NOMO-1 (cell line): ENCODE results near the gene UBAP1.
"Not testable (repeated sequence)": the region's sequence is repeated elsewhere in the genome, so short reads cannot be mapped to it uniquely, and the experiment has no call there.

Experiments
- DNase-seq, 2 experiments: peaks; one replicate each; lab custom pipeline; 2025; ENCODE audit not compliant: unreplicated experiment in 2 of 2; lab: John Stamatoyannopoulos, UW

UBAP1 gene

DNA sequence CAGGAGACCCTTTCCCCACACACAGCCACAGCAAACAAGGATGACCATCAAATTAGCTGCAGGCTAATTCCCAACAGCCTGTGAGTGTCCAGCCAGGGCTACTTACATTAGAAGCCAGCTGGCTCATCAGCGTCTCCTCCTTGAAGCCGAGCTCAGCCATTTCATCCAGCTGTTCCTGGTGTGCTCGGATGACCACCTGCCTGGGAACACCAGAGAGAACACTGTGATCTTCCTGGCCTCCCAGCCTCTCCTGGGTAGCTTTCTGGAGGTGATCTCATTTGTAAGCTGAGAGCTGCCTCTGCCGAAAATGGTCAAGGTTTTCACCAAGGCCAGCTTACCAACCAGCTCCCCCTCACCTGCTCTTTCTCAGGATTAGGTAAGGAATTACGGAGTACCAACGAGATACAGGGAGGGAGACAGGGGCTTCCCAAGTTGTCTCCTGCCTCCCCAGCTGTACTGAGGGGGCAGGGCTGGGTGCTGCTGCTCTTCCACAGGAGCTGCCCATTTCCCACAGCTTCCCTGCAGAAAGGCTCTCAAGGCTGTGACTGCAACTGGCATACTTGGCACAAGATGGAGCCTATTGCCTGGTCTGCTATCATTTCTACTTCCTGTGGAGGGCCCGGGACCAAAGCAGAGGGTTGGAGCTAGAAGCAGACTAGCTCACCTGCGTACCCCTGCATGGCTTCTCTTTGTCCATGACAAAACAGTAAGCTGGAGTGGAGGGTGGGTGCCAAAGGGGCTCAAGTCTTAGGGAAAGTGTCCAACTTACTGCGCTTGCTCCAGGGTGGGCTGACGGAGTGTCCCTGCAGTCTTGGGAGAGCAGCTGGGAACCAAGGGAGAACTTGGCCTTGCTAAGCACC lies 76.4 kb downstream of the UBAP1 start:
- DNase-seq: no peak

DNA sequence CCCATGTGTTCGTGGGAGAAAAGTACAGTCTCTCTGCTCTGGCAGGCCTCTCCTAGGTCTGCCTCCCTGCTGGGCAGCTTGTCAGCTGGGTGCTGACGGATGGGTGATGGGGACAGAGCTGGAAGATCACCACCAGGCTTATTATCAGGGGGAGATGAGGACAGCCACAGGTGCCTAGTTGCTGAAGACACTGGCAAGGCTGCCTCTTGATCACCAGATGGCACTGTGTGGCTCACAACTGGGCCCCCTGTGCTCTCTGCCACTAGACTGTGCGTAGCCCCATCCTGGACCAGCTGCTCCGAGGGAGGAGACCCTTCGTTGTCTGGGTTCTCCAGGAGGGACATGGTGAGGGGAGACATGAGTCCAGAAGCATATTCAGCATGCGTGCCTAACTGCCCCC lies 77.3 kb downstream of the UBAP1 start:
- no peak for DNase-seq

GRCh38 chr9:34256987-34257585 lies 78.2 kb downstream of the UBAP1 start:
- DNase-seq: no peak

- no peak for DNase-seq
These were observed 80.5 kb downstream of the UBAP1 start for GRCh38 chr9:34259315-34259714.

- no peak for DNase-seq
These were observed 84.1 kb downstream of the UBAP1 start for GRCh38 chr9:34262971-34263370.

GRCh38 chr9:34267660-34268059 lies 88.8 kb downstream of the UBAP1 start:
- DNase-seq: no peak

DNA sequence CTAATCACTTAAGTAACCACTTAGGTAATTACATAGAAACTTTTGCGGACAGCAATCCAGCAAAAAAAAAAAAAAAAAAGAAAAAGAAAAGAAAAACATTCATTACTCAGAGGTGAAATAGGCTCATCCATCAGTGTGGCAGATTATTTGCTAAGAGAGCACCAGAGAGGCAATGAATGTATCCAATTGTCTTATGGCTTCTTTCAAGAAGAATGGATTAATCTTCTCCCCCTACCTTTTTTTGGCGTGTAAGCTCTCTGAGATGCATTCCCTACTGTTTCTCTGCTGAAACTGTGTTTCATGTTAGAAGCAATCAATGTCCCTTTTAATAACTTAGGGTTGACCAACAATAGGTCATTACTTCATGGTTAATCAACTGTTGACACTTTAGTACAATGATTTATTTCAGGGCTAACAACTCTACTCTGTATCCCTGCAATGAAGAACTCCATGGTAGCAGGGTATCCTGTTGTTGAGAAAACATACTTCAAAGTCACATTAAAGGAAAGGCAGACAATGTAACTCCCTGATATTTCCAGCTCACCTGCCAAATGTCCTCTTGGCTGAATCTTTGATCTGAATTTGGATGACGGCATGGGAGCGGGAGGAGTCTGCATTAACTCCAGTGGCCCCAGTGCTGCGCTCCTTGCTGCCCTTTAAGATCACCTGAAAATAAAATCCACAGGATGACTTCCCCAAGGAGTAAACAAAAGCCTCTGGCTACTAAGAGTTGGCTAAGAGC lies 92.6 kb downstream of the UBAP1 start:
- no peak for DNase-seq

- no peak for DNase-seq
These were observed 93.3 kb downstream of the UBAP1 start for GRCh38 chr9:34272101-34272541.

DNA sequence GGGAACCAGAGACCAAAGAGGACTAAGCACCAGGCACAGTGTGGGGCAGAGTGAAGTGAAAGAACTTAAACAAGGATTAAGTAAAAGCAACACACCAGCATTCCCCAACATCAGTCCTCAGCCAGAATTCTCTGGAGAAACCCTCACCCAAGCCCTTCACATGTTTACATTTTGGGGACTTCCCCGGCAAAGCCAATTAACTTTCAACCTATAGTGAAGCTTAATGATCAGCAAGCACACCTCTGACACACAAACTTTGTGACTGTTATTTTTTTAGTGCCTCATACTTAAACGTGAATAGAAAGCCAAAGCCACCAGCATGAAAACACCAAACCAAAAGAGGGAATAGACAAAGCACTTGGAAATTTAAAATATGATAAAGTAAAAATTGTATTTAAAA lies 94.7 kb downstream of the UBAP1 start:
- DNase-seq: not testable (repeated sequence)

GRCh38 chr9:34275811-34276210 lies 97.0 kb downstream of the UBAP1 start:
- no peak for DNase-seq

DNA sequence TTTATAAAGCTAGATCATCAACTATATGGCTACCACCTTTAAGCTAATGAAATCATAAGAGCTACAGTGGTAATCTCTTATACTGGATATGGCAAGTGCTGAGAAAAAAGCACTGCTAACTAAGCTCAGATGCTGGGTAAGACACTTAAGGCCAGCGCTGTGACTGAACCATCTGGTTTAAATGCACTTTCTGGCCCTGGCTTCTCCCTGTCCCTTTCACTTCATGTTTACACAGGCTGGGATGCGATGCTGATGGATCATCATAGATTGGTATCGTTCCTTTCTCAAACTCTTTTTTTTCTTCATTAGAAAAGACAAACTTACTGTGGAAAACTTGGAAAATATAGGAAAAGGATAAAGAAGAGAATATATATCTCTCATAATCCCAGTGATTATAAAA lies 97.9 kb downstream of the UBAP1 start:
- no peak for DNase-seq

- DNase-seq: no peak
These were observed 100.6 kb downstream of the UBAP1 start for GRCh38 chr9:34279411-34279810.

DNA sequence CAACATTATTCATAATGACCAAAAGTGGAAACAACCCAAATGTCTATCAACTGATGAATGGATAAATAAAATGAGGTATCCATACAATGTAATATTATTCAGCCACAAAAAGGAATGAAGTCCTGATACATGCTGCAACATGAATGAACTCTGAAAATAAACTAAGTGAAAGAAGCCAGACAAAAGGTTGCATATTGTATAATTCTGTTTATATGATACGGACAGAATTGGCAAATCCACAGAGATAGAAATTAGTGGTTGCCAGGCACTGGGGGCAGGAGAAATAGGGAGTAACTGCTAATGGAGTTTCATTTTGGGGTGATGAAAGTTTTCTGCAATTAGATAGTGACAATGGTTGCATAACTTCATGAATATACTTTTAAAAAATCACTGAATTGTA lies 103.3 kb downstream of the UBAP1 start:
- no peak for DNase-seq

GRCh38 chr9:34289159-34289558 lies 110.3 kb downstream of the UBAP1 start:
- no peak for DNase-seq

DNA sequence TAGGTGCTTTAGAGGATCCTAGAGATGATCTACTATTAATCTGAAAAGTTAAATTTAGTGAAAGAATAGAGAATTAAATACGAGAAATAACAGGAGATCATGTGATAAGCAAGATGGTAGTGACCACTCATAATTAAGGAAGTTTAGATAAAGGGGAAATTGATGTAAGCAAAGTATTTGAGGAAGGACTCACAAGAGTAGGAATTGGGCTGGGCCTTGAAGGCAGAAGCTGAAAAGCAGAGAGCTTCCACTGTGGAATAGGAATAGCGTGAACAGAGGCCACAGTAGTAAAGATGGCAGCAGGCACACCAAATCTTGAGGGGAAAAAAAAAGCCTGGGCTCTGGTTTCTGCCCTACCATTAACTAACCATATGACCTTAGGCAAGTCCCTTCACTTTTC lies 112.2 kb downstream of the UBAP1 start:
- DNase-seq: no peak

DNA sequence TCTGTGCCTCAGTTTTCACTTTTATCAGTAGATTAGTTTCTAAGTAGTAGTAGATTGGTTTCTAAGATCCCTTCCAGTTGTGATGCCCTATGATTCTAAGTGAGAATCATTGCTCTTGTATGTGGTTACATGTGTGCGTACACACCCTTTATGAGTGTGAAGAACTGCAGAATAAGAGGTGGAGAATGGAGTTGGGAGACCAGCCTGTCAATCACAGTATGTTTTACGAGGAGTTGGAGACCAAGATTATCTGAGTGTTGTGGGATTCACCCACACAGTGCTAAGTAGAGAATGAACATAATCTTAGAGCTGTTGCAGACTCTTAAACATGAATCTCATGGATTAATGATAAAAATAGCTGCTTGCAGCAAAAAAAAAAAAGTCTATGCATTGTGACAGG lies 112.6 kb downstream of the UBAP1 start:
- no peak for DNase-seq

GRCh38 chr9:34292552-34292951 lies 113.7 kb downstream of the UBAP1 start:
- no peak for DNase-seq

DNA sequence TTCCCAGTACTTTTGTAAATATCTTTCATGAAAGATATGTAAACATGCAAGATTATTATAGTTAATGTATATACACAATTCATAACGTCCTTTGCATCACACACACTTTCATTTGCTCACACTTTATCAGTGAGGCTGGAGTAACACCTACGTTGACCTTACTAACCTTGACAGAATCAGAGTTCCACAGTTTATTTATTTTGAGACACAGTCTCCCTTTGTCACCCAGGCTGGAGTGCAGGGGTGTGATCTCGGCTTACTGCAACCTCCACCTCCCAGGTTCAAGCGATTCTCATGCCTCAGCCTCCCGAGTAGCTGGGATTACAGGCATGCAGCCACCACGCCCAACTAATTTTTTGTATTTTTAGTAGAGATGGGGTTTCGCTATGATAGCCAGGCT lies 122.2 kb downstream of the UBAP1 start:
- not testable (repeated sequence) for DNase-seq
